Measurements from ENCODE around the gene ADAMTS19. TPM values are rescaled to one million over a fixed set of nuclear protein-coding genes. Genes with fewer than 3 reads are reported as not detected.

ADAMTS19 gene
- total RNA-seq, 2 donors from 2014 or later: 26.2 to 34.6 TPM

DNA sequence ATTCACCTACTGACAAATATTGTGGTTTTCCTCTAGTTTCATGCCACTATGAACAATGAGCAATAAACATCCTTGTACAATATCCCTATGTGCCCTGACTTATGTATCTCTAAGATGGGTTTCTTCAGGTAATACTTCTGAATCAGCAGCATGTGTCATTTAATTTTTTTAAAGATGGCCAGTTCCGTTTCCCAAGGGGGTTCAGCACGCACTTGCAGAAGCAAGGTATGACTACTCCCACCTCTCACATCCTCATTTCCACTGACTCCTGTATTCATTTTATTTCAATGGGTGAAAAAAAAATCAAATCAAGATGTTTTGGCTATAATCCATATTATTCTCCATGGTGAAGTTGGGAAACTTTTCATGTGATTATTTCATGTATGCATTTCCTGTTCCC, 14.7 kb upstream of the ADAMTS19 start:
- Mint-ChIP-seq H3K27me3 (ENCODE audit: insufficient read depth) (no peaks in the 10 kb centered on the region), H3K27ac (no peak overlapping the region), H3K9me3 (no peaks in the 10 kb centered on the region), H3K4me3 (no peak overlapping the region), H3K4me1 (peaks cover 9% of the 10 kb centered on the region), H3K36me3 (ENCODE audit: low read depth) (no peaks in the 10 kb centered on the region)
- H3K27me3 ChIP-seq (ENCODE audit: control insufficient read depth, insufficient read depth, low read length, poor library complexity, severe bottlenecking): no peaks in the 10 kb centered on the region
- TF ChIP-seq, protein P1, sequence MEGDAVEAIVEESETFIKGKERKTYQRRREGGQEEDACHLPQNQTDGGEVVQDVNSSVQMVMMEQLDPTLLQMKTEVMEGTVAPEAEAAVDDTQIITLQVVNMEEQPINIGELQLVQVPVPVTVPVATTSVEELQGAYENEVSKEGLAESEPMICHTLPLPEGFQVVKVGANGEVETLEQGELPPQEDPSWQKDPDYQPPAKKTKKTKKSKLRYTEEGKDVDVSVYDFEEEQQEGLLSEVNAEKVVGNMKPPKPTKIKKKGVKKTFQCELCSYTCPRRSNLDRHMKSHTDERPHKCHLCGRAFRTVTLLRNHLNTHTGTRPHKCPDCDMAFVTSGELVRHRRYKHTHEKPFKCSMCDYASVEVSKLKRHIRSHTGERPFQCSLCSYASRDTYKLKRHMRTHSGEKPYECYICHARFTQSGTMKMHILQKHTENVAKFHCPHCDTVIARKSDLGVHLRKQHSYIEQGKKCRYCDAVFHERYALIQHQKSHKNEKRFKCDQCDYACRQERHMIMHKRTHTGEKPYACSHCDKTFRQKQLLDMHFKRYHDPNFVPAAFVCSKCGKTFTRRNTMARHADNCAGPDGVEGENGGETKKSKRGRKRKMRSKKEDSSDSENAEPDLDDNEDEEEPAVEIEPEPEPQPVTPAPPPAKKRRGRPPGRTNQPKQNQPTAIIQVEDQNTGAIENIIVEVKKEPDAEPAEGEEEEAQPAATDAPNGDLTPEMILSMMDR (conservative IDR thresholded peaks at IDR 0.05): no peak
- no peak overlapping the region for H3K4me3 ChIP-seq (ENCODE audit: low read length)
- no peak overlapping the region for H3K27ac ChIP-seq (ENCODE audit: low read depth, low read length)
- no peaks in the 10 kb centered on the region for H3K9me3 ChIP-seq (ENCODE audit: control insufficient read depth, low read length)
- no peaks in the 10 kb centered on the region for H3K4me1 ChIP-seq (ENCODE audit: control insufficient read depth, insufficient read depth, low read length)
- DNase-seq: no peak
- WGBS, 2 experiments (ENCODE audit: insufficient coverage in 1 of 2, insufficient read length in 1 of 2): 93 to 100% methylated on average over 1 to 2 of the region's 2 CpGs
- no peaks in the 10 kb centered on the region for H3K36me3 ChIP-seq (ENCODE audit: control insufficient read depth, insufficient read depth, low read length)
- no peak overlapping the region for H3K9ac ChIP-seq (ENCODE audit: extremely low read depth, low read length, poor library complexity, severe bottlenecking)

DNA sequence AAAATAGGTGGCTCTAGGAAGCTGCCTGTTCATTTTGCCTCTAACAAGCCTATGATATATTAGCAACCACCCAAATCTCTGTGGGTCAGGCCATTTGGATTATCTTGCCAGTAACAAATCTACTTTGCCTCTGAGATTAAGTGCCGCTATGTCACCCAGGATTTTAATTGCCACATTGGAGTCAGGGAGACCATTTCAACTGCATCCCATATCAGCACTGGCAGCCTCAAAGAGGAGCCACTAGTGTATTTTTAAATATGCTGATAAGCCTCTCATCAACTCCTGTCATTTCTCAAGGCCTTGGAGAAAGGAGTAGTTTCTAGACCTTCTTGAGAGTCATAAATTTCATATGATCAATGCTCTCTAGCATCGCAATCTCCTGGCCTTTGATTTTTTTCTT, 12.1 kb upstream of the ADAMTS19 start:
- H3K36me3 Mint-ChIP-seq (ENCODE audit: low read depth): no peaks in the 10 kb centered on the region
- Histone ChIP-seq H3K4me3 (ENCODE audit: low read length) (no peak overlapping the region), H3K36me3 (ENCODE audit: control insufficient read depth, insufficient read depth, low read length) (no peaks in the 10 kb centered on the region), H3K9ac (ENCODE audit: extremely low read depth, low read length, poor library complexity, severe bottlenecking) (no peak overlapping the region), H3K27me3 (ENCODE audit: control insufficient read depth, insufficient read depth, low read length, poor library complexity, severe bottlenecking) (no peaks in the 10 kb centered on the region), H3K9me3 (ENCODE audit: control insufficient read depth, low read length) (no peaks in the 10 kb centered on the region), H3K4me1 (ENCODE audit: control insufficient read depth, insufficient read depth, low read length) (no peaks in the 10 kb centered on the region), H3K27ac (ENCODE audit: low read depth, low read length) (no peak overlapping the region)
- TF ChIP-seq, protein P1 (conservative IDR thresholded peaks at IDR 0.05): no peak
- H3K9me3 Mint-ChIP-seq: no peaks in the 10 kb centered on the region
- no peak for DNase-seq
- H3K4me1 Mint-ChIP-seq: no peaks in the 10 kb centered on the region
- H3K27me3 Mint-ChIP-seq (ENCODE audit: insufficient read depth): no peaks in the 10 kb centered on the region
- 100% methylated on average over 2 of the region's 2 CpGs; no CpG with 5 or more reads in 1 of the 2 experiments for WGBS, 2 experiments (ENCODE audit: insufficient coverage in 1 of 2, insufficient read length in 1 of 2)
- H3K4me3 Mint-ChIP-seq: no peak overlapping the region
- H3K27ac Mint-ChIP-seq: no peak overlapping the region

DNA sequence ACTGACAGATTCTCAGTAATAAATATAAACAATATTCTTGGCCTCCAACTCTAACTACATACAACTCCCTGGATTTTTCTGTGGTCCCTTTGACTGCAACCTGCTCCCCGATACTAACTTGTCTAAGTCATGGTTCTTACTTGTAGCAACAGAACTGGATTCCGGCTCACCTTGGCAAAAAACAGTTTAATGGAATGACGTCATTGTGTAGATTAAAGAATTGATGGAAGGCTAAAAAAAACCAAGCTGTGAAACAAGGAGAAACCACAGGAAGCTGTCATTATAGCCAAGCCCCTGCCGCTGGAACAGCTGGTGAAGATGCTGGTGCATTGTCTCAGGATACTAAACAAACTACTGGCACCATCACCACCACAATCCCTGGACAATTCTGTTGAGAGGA, 11.4 kb upstream of the ADAMTS19 start:
- DNase-seq: no peak
- Mint-ChIP-seq H3K4me3 (no peak overlapping the region), H3K9me3 (no peaks in the 10 kb centered on the region), H3K27me3 (ENCODE audit: insufficient read depth) (no peaks in the 10 kb centered on the region), H3K4me1 (no peaks in the 10 kb centered on the region), H3K36me3 (ENCODE audit: low read depth) (no peaks in the 10 kb centered on the region), H3K27ac (no peak overlapping the region)
- Histone ChIP-seq H3K4me3 (ENCODE audit: low read length) (no peak overlapping the region), H3K9me3 (ENCODE audit: control insufficient read depth, low read length) (no peaks in the 10 kb centered on the region), H3K9ac (ENCODE audit: extremely low read depth, low read length, poor library complexity, severe bottlenecking) (no peak overlapping the region), H3K27ac (ENCODE audit: low read depth, low read length) (no peak overlapping the region), H3K27me3 (ENCODE audit: control insufficient read depth, insufficient read depth, low read length, poor library complexity, severe bottlenecking) (no peaks in the 10 kb centered on the region), H3K4me1 (ENCODE audit: control insufficient read depth, insufficient read depth, low read length) (no peaks in the 10 kb centered on the region), H3K36me3 (ENCODE audit: control insufficient read depth, insufficient read depth, low read length) (no peaks in the 10 kb centered on the region)
- TF ChIP-seq, protein P1 (conservative IDR thresholded peaks at IDR 0.05): no peak
- WGBS, 2 experiments (ENCODE audit: insufficient coverage in 1 of 2, insufficient read length in 1 of 2): 90 to 91% methylated on average over 4 of the region's 4 CpGs

Data from endodermal cell (in vitro differentiated cells).